LHCN-M2 (cell line): ENCODE data around the gene CST4. TPM values are rescaled to one million over a fixed set of nuclear protein-coding genes. Genes with fewer than 3 reads are reported as not detected.
"Not testable (repeated sequence)": the region's sequence is repeated elsewhere in the genome, so short reads cannot be mapped to it uniquely, and the experiment has no call there.

Experiments used
- DNase-seq: peaks from one replicate; pipeline ENCODE4 v3.0.0-alpha.2; 2012; ENCODE audit warnings: low read depth
- total RNA-seq: library from RNA; depleted of rRNA; stranded (reverse); fragments of >200 nt; gene quantifications from 2 replicates; pipeline ENCODE4 v1.2.3, GENCODE V29; 2014

The CST4 gene
- total RNA-seq, 1 experiment from 2014 or later: not detected

GRCh38 chr20:23689399-23689690, 507 bp upstream of the CST4 start:
- no peak for DNase-seq

- DNase-seq: no peak
Measured at GRCh38 chr20:23687986-23688385, 852 bp downstream of the CST4 start.

GRCh38 chr20:23686046-23686750, 2.6 kb downstream of the CST4 start:
- DNase-seq: no peak

- not testable (repeated sequence) for DNase-seq
Measured at GRCh38 chr20:23685529-23685896, 3.3 kb downstream of the CST4 start.

- no peak for DNase-seq
Measured at GRCh38 chr20:23684261-23684660, 4.6 kb downstream of the CST4 start.

- DNase-seq: no peak
Measured at GRCh38 chr20:23683807-23684206, 5.0 kb downstream of the CST4 start.

- no peak for DNase-seq
Measured at GRCh38 chr20:23683281-23683680, 5.6 kb downstream of the CST4 start.

- DNase-seq: no peak
Measured at GRCh38 chr20:23680146-23680545, 8.7 kb downstream of the CST4 start.

GRCh38 chr20:23679133-23680092, 9.4 kb downstream of the CST4 start:
- DNase-seq: no peak

- DNase-seq: no peak
Measured at GRCh38 chr20:23673209-23673608, 15.6 kb downstream of the CST4 start.

GRCh38 chr20:23672158-23672557, 16.7 kb downstream of the CST4 start:
- no peak for DNase-seq

GRCh38 chr20:23671479-23671878, 17.4 kb downstream of the CST4 start:
- no peak for DNase-seq

GRCh38 chr20:23670361-23670760, 18.5 kb downstream of the CST4 start:
- no peak for DNase-seq

GRCh38 chr20:23669866-23670265, 19.0 kb downstream of the CST4 start:
- no peak for DNase-seq

GRCh38 chr20:23669327-23669726, 19.5 kb downstream of the CST4 start:
- no peak for DNase-seq

GRCh38 chr20:23668477-23668951, 20.3 kb downstream of the CST4 start:
- DNase-seq: peak; percentile 42

GRCh38 chr20:23667666-23668065, 21.2 kb downstream of the CST4 start:
- no peak for DNase-seq

GRCh38 chr20:23666698-23667097, 22.1 kb downstream of the CST4 start:
- no peak for DNase-seq

GRCh38 chr20:23666189-23666588, 22.6 kb downstream of the CST4 start:
- DNase-seq: peak; percentile 28

- no peak for DNase-seq
Measured at GRCh38 chr20:23664954-23665353, 23.9 kb downstream of the CST4 start.

- not testable (repeated sequence) for DNase-seq
Measured at GRCh38 chr20:23664046-23664445, 24.8 kb downstream of the CST4 start.

GRCh38 chr20:23663180-23663579, 25.7 kb downstream of the CST4 start:
- no peak for DNase-seq
